DOHH2 (cell line): ENCODE results near the gene OBSCN.

Source experiments
- H3F3A ChIP-seq: fragments of 200-600 bp; sonication (generic), shearing (Covaris generic); 2 replicates; pipeline ENCODE4 v1.6.0; 2016; ENCODE audit warnings: antibody characterized with exemption, mild to moderate bottlenecking; ENCODE audit not compliant: control insufficient read depth, insufficient read depth
- H3K27ac ChIP-seq: fragments of 200-600 bp; sonication (generic); 2 replicates; pipeline ENCODE4 v1.5.1; 2014; ENCODE audit warnings: low read depth, mild to moderate bottlenecking, low read length, moderate library complexity
- H3K27me3 ChIP-seq: fragments of 200-600 bp; sonication (generic); 2 replicates; pipeline ENCODE4 v1.6.1; 2014; ENCODE audit warnings: mild to moderate bottlenecking, low read length, mixed read lengths; ENCODE audit not compliant: control insufficient read depth
- H3K36me3 ChIP-seq: fragments of 200-600 bp; sonication (generic); 2 replicates; pipeline ENCODE4 v1.6.1; 2014; ENCODE audit warnings: mild to moderate bottlenecking, low read length, moderate library complexity, mixed read lengths; ENCODE audit not compliant: control insufficient read depth
- H3K4me1 ChIP-seq: fragments of 200-600 bp; sonication (generic); 2 replicates; pipeline ENCODE4 v1.6.1; 2014; ENCODE audit warnings: mild to moderate bottlenecking, low read length, mixed read lengths; ENCODE audit not compliant: control insufficient read depth
- H3K4me2 ChIP-seq: fragments of 200-600 bp; sonication (generic); 2 replicates; pipeline ENCODE4 v1.6.0; 2014; ENCODE audit warnings: mild to moderate bottlenecking, low read length, moderate library complexity
- H3K4me3 ChIP-seq: fragments of 200-600 bp; sonication (generic); 2 replicates; pipeline ENCODE4 v1.5.1; 2014; ENCODE audit warnings: mild to moderate bottlenecking, low read length, mixed read lengths
- H3K79me2 ChIP-seq: fragments of 200-600 bp; sonication (generic); 2 replicates; pipeline ENCODE4 v1.6.1; 2014; ENCODE audit warnings: mild to moderate bottlenecking, low read length, mixed read lengths; ENCODE audit not compliant: control insufficient read depth
- H3K9me2 ChIP-seq: fragments of 200-600 bp; sonication (generic); replicated peaks from 2 replicates; pipeline ENCODE4 v1.6.1; 2014; ENCODE audit warnings: mild to moderate bottlenecking, low read length, mixed read lengths; ENCODE audit not compliant: control insufficient read depth
- H3K9me3 ChIP-seq: fragments of 200-600 bp; sonication (generic); 2 replicates; pipeline ENCODE4 v1.6.1; 2014; ENCODE audit warnings: antibody characterized with exemption, low read length, mixed read lengths; ENCODE audit not compliant: control insufficient read depth, insufficient read depth
- H4K20me1 ChIP-seq: fragments of 200-600 bp; sonication (generic); 2 replicates; pipeline ENCODE4 v1.6.0; 2014; ENCODE audit warnings: low read depth, mild to moderate bottlenecking, antibody characterized with exemption, low read length, moderate library complexity; ENCODE audit not compliant: control insufficient read depth, insufficient read depth
- EZH2phosphoT487 ChIP-seq: fragments of 200-600 bp; sonication (generic); IDR thresholded peaks from 2 replicates; pipeline ENCODE4 v1.6.1; 2017; ENCODE audit warnings: borderline replicate concordance, mild to moderate bottlenecking, antibody characterized with exemption, low read length, moderate library complexity, mixed read lengths
- TF ChIP-seq, protein P1 (sequence below): fragments of 200-600 bp; sonication (generic); IDR thresholded peaks from one replicate; pipeline ENCODE4 v1.5.1; 2014; ENCODE audit warnings: antibody characterized with exemption, mild to moderate bottlenecking, low read depth, low read length; ENCODE audit not compliant: poor library complexity, severe bottlenecking

OBSCN gene

DNA sequence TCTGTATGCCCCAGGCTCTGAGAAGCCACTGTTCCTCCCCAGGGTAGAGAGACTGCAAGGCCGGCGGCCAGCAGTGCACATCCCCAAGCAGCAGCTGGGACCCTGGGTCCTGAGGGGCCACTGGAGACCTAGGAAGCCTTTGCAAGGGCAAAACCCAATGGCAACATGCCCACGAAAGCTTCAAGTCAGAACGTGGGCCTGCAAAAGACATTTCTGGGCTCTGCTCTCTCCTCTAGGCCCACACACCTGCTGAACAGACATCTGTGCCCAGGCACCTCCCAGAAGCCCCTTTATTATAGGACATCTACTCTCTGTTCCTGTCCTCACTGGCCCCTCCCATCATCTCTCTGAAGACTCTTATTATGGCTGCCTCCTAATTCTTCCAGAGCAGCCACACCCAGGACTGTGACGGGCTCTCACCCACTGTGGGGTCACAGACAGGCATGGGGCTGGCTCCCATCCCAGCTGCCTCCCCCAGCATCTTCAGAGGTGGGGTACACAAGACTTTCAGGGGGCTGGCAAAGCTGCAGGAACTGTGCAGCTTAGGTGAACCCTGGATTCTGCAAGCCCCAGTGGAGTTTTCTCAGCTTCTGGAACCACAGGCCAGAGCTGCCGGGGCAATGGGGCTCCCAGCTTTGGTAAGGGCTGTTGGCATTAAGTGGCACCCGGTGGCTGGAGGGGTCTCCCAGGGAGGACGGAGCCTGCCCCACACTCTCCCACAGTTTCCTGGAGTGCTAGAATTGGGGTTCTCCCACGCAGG lies 186.1 kb downstream of the OBSCN start:
- H3K4me3 ChIP-seq = no peak overlapping the region
- no peak overlapping the region for H3K4me2 ChIP-seq
- H3K27me3 ChIP-seq = no peaks in the 10 kb centered on the region
- H3F3A ChIP-seq = no peaks in the 10 kb centered on the region
- no peak for TF ChIP-seq EZH2phosphoT487
- TF ChIP-seq, protein P1, sequence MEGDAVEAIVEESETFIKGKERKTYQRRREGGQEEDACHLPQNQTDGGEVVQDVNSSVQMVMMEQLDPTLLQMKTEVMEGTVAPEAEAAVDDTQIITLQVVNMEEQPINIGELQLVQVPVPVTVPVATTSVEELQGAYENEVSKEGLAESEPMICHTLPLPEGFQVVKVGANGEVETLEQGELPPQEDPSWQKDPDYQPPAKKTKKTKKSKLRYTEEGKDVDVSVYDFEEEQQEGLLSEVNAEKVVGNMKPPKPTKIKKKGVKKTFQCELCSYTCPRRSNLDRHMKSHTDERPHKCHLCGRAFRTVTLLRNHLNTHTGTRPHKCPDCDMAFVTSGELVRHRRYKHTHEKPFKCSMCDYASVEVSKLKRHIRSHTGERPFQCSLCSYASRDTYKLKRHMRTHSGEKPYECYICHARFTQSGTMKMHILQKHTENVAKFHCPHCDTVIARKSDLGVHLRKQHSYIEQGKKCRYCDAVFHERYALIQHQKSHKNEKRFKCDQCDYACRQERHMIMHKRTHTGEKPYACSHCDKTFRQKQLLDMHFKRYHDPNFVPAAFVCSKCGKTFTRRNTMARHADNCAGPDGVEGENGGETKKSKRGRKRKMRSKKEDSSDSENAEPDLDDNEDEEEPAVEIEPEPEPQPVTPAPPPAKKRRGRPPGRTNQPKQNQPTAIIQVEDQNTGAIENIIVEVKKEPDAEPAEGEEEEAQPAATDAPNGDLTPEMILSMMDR = no peak
- 0 out of 2 replicates have a peak, but pooled peaks cover 3% of the 10 kb centered on the region for H3K79me2 ChIP-seq
- no peaks in the 10 kb centered on the region for H3K9me2 ChIP-seq
- H3K27ac ChIP-seq = no peak overlapping the region
- H3K4me1 ChIP-seq = no peaks in the 10 kb centered on the region
- no peaks in the 10 kb centered on the region for H3K9me3 ChIP-seq
- peaks cover 46% of the 10 kb centered on the region for H3K36me3 ChIP-seq
- H4K20me1 ChIP-seq = no peaks in the 10 kb centered on the region

DNA sequence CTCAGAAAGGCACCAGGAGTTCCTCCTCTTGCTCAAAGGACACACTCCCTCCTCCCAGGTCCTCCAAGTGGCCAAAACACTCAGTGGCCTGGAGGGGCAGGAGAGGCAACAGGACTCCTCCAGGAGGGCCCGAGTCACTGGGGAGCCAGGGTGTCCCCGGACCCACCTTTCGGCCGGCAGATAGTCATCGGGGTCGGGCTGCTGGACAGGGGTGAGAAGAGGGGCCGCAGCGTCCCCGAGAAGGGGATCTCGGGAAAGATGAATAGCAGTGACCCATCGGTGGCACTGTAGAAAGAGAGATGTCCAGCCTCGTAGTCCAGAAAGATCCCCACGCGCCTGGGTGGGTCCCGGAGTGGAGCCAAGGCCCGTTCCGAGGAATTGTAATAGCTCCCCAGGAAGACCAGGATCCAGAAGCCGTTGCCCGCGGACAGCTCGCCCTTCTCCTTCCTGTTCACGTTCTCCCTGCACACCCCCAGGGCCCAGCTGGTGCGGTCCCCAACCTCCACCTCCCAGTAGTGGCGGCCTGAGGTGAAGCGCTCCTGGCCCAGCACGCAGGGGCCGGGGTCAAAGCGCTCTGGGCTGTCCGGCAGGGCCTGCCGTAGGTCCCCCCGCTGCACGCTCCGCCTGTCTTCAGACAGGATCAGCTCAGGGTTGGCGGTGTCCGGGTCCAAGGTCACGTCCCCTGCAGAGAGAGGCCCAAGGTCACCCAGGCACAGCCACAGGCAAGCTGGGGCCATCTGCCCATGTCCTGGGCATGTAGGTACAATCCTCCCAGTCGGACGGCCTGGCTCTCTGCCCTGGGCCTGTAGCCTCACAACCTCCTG lies 186.9 kb downstream of the OBSCN start:
- H3K9me2 ChIP-seq = no peaks in the 10 kb centered on the region
- H3K9me3 ChIP-seq = no peaks in the 10 kb centered on the region
- no peak overlapping the region for H3K4me3 ChIP-seq
- H4K20me1 ChIP-seq = no peaks in the 10 kb centered on the region
- H3F3A ChIP-seq = no peaks in the 10 kb centered on the region
- H3K36me3 ChIP-seq = peaks cover 47% of the 10 kb centered on the region
- no peak for TF ChIP-seq EZH2phosphoT487
- TF ChIP-seq, protein P1 = no peak
- H3K4me2 ChIP-seq = no peak overlapping the region
- no peak overlapping the region for H3K27ac ChIP-seq
- no peaks in the 10 kb centered on the region for H3K27me3 ChIP-seq
- H3K4me1 ChIP-seq = no peaks in the 10 kb centered on the region
- 0 out of 2 replicates have a peak, but pooled peaks cover 3% of the 10 kb centered on the region for H3K79me2 ChIP-seq

DNA sequence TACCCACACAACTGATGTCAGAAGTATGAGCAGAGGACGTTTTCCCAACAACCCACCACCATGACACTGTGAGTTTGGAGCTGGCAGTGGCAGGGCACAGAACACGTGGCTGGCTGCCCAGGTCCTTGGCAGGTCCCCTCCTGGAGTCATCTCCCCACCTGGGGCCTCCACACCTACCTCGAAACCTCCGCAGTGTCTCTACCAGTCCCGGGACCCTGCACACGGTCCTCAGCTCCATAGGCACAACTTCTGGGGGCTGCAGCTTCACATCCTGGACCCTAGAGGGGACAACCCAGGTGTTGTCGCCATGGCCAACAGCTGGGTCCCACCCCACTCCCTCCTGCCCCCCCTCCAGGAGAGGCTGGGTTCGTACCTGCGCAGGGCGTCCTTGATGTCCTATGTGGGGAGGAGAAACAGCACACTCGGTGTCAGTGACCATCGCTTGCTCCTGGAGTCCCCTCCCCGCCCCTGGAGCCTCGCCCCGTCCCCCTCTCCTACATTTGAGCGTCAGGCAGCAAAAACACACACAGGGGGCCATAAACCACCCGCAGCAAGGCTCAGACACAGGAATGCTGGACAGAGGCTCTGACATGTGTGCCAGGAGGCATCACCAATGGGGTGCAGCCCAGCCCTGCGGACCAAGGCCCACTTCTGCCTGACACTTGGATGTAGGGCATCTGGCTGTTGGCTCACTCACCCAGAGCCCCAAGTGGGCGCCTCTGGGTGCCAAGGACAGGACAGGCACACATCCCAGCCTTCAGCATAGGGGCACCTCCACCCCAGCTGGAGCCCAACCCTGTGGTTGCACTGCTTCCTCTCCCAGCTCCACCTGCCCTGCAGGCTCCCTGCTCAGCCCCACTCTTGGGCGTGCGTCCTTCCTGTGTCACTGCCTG lies 189.2 kb downstream of the OBSCN start:
- H4K20me1 ChIP-seq = no peaks in the 10 kb centered on the region
- H3K27ac ChIP-seq = no peak overlapping the region
- no peaks in the 10 kb centered on the region for H3K9me3 ChIP-seq
- H3K4me3 ChIP-seq = no peak overlapping the region
- peaks cover 23% of the 10 kb centered on the region for H3K79me2 ChIP-seq
- H3K4me2 ChIP-seq = no peak overlapping the region
- H3K27me3 ChIP-seq = no peaks in the 10 kb centered on the region
- no peaks in the 10 kb centered on the region for H3F3A ChIP-seq
- peaks cover 68% of the 10 kb centered on the region for H3K36me3 ChIP-seq
- H3K4me1 ChIP-seq = no peaks in the 10 kb centered on the region
- TF ChIP-seq, protein P1 = no peak
- H3K9me2 ChIP-seq = no peaks in the 10 kb centered on the region
